ENCODE data around the gene AUTS2. TPM values are rescaled to one million over a fixed set of nuclear protein-coding genes. Genes with fewer than 3 reads are reported as not detected.

The AUTS2 gene
- total and polyA plus RNA-seq, 2 of the 8 experiments (the other 6 are each of a cell fraction or from before 2014, with no cell fraction given) = 25.9 to 101 TPM

DNA sequence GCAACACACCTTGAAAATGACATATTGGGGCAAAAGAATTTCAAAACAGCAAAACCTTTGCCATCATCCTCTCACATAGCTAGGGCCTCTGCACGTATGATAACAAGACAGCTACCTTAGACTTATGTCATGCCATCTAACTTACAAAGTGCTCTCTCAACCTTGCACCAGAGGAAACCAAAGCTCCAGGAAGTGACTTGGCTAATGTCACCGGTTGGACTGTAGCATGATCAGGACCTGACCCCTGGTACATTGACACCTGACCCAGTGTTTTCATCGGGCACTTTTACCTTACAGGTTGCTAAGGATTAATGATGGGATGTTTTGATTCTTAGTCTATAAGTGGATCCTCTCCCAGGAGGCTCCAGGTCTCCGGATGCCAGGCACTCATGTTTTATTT lies 1003.8 kb downstream of the AUTS2 start (continued):
- TF ChIP-seq, protein P1, sequence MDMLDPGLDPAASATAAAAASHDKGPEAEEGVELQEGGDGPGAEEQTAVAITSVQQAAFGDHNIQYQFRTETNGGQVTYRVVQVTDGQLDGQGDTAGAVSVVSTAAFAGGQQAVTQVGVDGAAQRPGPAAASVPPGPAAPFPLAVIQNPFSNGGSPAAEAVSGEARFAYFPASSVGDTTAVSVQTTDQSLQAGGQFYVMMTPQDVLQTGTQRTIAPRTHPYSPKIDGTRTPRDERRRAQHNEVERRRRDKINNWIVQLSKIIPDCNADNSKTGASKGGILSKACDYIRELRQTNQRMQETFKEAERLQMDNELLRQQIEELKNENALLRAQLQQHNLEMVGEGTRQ (IDR thresholded peaks at IDR 0.05; ENCODE audit: low read length) = no peak
- TF ChIP-seq RFX5 (IDR thresholded peaks at IDR 0.05; ENCODE audit: borderline replicate concordance, low read depth, low read length) (no peak), SRF (IDR thresholded peaks at IDR 0.05; ENCODE audit: low read depth, low read length) (no peak)
